ENCODE measurements around the gene LIPC.

LIPC gene

GRCh38 chr15:58504674-58505234 lies 73.0 kb downstream of the LIPC start:
- no peaks in the 10 kb centered on the region for H3K36me3 ChIP-seq (ENCODE audit: insufficient read depth, low read length)
- H3K27ac ChIP-seq (ENCODE audit: low read depth, low read length) = no peak overlapping the region
- H3K4me3 ChIP-seq (ENCODE audit: low read depth in 1 of 2, low read length in 2 of 2) = no peak overlapping the region
- no peaks in the 10 kb centered on the region for H3K9me3 ChIP-seq (ENCODE audit: low read length)
- no peak overlapping the region for H3K9ac ChIP-seq (ENCODE audit: low read length)
- H3K4me1 ChIP-seq (ENCODE audit: insufficient read depth, low read length) = no peaks in the 10 kb centered on the region
- no peaks in the 10 kb centered on the region for H3K27me3 ChIP-seq (ENCODE audit: control insufficient read depth in 1 of 2, insufficient read depth in 2 of 2, low read length in 2 of 2)

DNA sequence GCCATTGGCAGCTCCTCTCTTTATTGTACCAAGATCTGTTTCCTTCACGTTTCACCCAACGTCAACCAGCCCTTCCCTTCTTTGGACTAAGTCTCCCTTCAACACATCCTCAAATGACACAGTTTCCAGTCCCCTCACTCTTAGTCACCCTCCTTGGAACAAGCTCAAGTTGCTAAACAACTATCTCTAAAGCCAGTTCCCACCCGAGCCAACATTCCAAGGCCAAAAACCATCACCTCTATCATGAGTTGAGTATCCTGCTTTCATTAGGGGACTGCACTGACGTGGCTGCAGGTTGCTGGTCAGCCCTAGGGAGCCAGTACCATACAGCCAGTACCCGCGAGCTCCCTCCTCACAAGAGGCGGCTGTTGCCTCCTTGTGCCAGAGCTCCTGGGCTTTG lies 73.8 kb downstream of the LIPC start:
- Histone ChIP-seq H3K36me3 (ENCODE audit: insufficient read depth, low read length) (no peaks in the 10 kb centered on the region), H3K4me3 (ENCODE audit: low read depth in 1 of 2, low read length in 2 of 2) (no peak overlapping the region), H3K9me3 (ENCODE audit: low read length) (no peaks in the 10 kb centered on the region), H3K27me3 (ENCODE audit: control insufficient read depth in 1 of 2, insufficient read depth in 2 of 2, low read length in 2 of 2) (no peaks in the 10 kb centered on the region), H3K27ac (ENCODE audit: low read depth, low read length) (no peak overlapping the region), H3K4me1 (ENCODE audit: insufficient read depth, low read length) (no peaks in the 10 kb centered on the region), H3K9ac (ENCODE audit: low read length) (no peak overlapping the region)

GRCh38 chr15:58506064-58506490 lies 74.3 kb downstream of the LIPC start:
- no peaks in the 10 kb centered on the region for H3K36me3 ChIP-seq (ENCODE audit: insufficient read depth, low read length)

GRCh38 chr15:58506783-58507668 lies 75.2 kb downstream of the LIPC start:
- Histone ChIP-seq H3K4me1 (ENCODE audit: insufficient read depth, low read length) (no peaks in the 10 kb centered on the region), H3K9ac (ENCODE audit: low read length) (no peak overlapping the region), H3K36me3 (ENCODE audit: insufficient read depth, low read length) (no peaks in the 10 kb centered on the region), H3K27ac (ENCODE audit: low read depth, low read length) (no peak overlapping the region), H3K9me3 (ENCODE audit: low read length) (no peaks in the 10 kb centered on the region), H3K27me3 (ENCODE audit: control insufficient read depth in 1 of 2, insufficient read depth in 2 of 2, low read length in 2 of 2) (no peaks in the 10 kb centered on the region), H3K4me3 (ENCODE audit: low read depth in 1 of 2, low read length in 2 of 2) (no peak overlapping the region)

More at GRCh38 chr15:58506064-58506490, 74.3 kb downstream of the LIPC start:
- no peaks in the 10 kb centered on the region for H3K27me3 ChIP-seq (ENCODE audit: control insufficient read depth in 1 of 2, insufficient read depth in 2 of 2, low read length in 2 of 2)
- no peak overlapping the region for H3K4me3 ChIP-seq (ENCODE audit: low read depth in 1 of 2, low read length in 2 of 2)
- H3K4me1 ChIP-seq (ENCODE audit: insufficient read depth, low read length) = no peaks in the 10 kb centered on the region
- no peaks in the 10 kb centered on the region for H3K9me3 ChIP-seq (ENCODE audit: low read length)
- no peak overlapping the region for H3K27ac ChIP-seq (ENCODE audit: low read depth, low read length)
- H3K9ac ChIP-seq (ENCODE audit: low read length) = no peak overlapping the region

- Histone ChIP-seq H3K9me3 (ENCODE audit: low read length) (no peaks in the 10 kb centered on the region), H3K36me3 (ENCODE audit: insufficient read depth, low read length) (no peaks in the 10 kb centered on the region), H3K27ac (ENCODE audit: low read depth, low read length) (no peak overlapping the region), H3K27me3 (ENCODE audit: control insufficient read depth in 1 of 2, insufficient read depth in 2 of 2, low read length in 2 of 2) (no peaks in the 10 kb centered on the region), H3K9ac (ENCODE audit: low read length) (no peak overlapping the region), H3K4me3 (ENCODE audit: low read depth in 1 of 2, low read length in 2 of 2) (no peak overlapping the region), H3K4me1 (ENCODE audit: insufficient read depth, low read length) (no peaks in the 10 kb centered on the region)
Measured at GRCh38 chr15:58509556-58509955, 77.8 kb downstream of the LIPC start.

GRCh38 chr15:58510715-58511598 lies 79.2 kb downstream of the LIPC start:
- H3K27ac ChIP-seq (ENCODE audit: low read depth, low read length) = no peak overlapping the region
- H3K9me3 ChIP-seq (ENCODE audit: low read length) = no peaks in the 10 kb centered on the region
- no peaks in the 10 kb centered on the region for H3K27me3 ChIP-seq (ENCODE audit: control insufficient read depth in 1 of 2, insufficient read depth in 2 of 2, low read length in 2 of 2)
- no peaks in the 10 kb centered on the region for H3K36me3 ChIP-seq (ENCODE audit: insufficient read depth, low read length)
- H3K9ac ChIP-seq (ENCODE audit: low read length) = no peak overlapping the region
- no peak overlapping the region for H3K4me3 ChIP-seq (ENCODE audit: low read depth in 1 of 2, low read length in 2 of 2)
- no peaks in the 10 kb centered on the region for H3K4me1 ChIP-seq (ENCODE audit: insufficient read depth, low read length)

GRCh38 chr15:58511599-58511987 lies 79.8 kb downstream of the LIPC start:
- H3K27ac ChIP-seq (ENCODE audit: low read depth, low read length) = no peak overlapping the region
- no peaks in the 10 kb centered on the region for H3K36me3 ChIP-seq (ENCODE audit: insufficient read depth, low read length)
- no peaks in the 10 kb centered on the region for H3K4me1 ChIP-seq (ENCODE audit: insufficient read depth, low read length)
- H3K4me3 ChIP-seq (ENCODE audit: low read depth in 1 of 2, low read length in 2 of 2) = no peak overlapping the region
- H3K9ac ChIP-seq (ENCODE audit: low read length) = no peak overlapping the region
- no peaks in the 10 kb centered on the region for H3K27me3 ChIP-seq (ENCODE audit: control insufficient read depth in 1 of 2, insufficient read depth in 2 of 2, low read length in 2 of 2)
- no peaks in the 10 kb centered on the region for H3K9me3 ChIP-seq (ENCODE audit: low read length)

GRCh38 chr15:58512522-58512921 lies 80.7 kb downstream of the LIPC start:
- Histone ChIP-seq H3K9ac (ENCODE audit: low read length) (no peak overlapping the region), H3K27ac (ENCODE audit: low read depth, low read length) (no peak overlapping the region), H3K9me3 (ENCODE audit: low read length) (no peaks in the 10 kb centered on the region), H3K27me3 (ENCODE audit: control insufficient read depth in 1 of 2, insufficient read depth in 2 of 2, low read length in 2 of 2) (no peaks in the 10 kb centered on the region), H3K36me3 (ENCODE audit: insufficient read depth, low read length) (no peaks in the 10 kb centered on the region), H3K4me1 (ENCODE audit: insufficient read depth, low read length) (no peaks in the 10 kb centered on the region), H3K4me3 (ENCODE audit: low read depth in 1 of 2, low read length in 2 of 2) (no peak overlapping the region)

- H3K27ac ChIP-seq (ENCODE audit: low read depth, low read length) = no peak overlapping the region
- no peaks in the 10 kb centered on the region for H3K4me1 ChIP-seq (ENCODE audit: insufficient read depth, low read length)
- no peak overlapping the region for H3K4me3 ChIP-seq (ENCODE audit: low read depth in 1 of 2, low read length in 2 of 2)
- H3K9me3 ChIP-seq (ENCODE audit: low read length) = no peaks in the 10 kb centered on the region
- H3K27me3 ChIP-seq (ENCODE audit: control insufficient read depth in 1 of 2, insufficient read depth in 2 of 2, low read length in 2 of 2) = no peaks in the 10 kb centered on the region
- no peak overlapping the region for H3K9ac ChIP-seq (ENCODE audit: low read length)
- H3K36me3 ChIP-seq (ENCODE audit: insufficient read depth, low read length) = no peaks in the 10 kb centered on the region
Measured at GRCh38 chr15:58513008-58513407, 81.2 kb downstream of the LIPC start.

- H3K4me1 ChIP-seq (ENCODE audit: insufficient read depth, low read length) = no peaks in the 10 kb centered on the region
Measured at GRCh38 chr15:58513726-58514336, 82.0 kb downstream of the LIPC start.

DNA sequence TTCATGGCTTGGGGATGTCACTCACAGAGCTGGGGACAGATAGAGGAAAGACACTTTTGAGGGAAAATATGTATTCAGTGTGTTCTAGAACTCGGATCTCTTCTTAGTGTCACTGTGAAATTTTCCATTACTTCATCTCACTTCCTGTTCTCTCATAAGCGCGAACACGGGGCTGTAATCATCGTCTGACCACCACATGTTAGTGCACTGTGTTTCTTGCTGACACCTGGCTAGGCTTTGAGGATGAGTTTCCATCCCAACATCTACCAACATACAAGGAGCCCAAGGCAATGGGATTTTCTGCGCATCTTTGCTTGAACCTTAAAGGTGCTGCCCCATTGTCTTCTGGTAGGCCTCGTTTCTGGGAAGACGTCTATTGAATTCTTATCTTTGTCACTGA lies 84.0 kb downstream of the LIPC start:
- H3K36me3 ChIP-seq (ENCODE audit: insufficient read depth, low read length) = no peaks in the 10 kb centered on the region
- no peak overlapping the region for H3K9ac ChIP-seq (ENCODE audit: low read length)
- H3K9me3 ChIP-seq (ENCODE audit: low read length) = no peaks in the 10 kb centered on the region
- H3K27ac ChIP-seq (ENCODE audit: low read depth, low read length) = no peak overlapping the region
- no peak overlapping the region for H3K4me3 ChIP-seq (ENCODE audit: low read depth in 1 of 2, low read length in 2 of 2)
- no peaks in the 10 kb centered on the region for H3K27me3 ChIP-seq (ENCODE audit: control insufficient read depth in 1 of 2, insufficient read depth in 2 of 2, low read length in 2 of 2)
- no peaks in the 10 kb centered on the region for H3K4me1 ChIP-seq (ENCODE audit: insufficient read depth, low read length)

More at GRCh38 chr15:58513726-58514336, 82.0 kb downstream of the LIPC start:
- H3K9ac ChIP-seq (ENCODE audit: low read length) = no peak overlapping the region
- no peaks in the 10 kb centered on the region for H3K27me3 ChIP-seq (ENCODE audit: control insufficient read depth in 1 of 2, insufficient read depth in 2 of 2, low read length in 2 of 2)
- no peak overlapping the region for H3K27ac ChIP-seq (ENCODE audit: low read depth, low read length)
- no peak overlapping the region for H3K4me3 ChIP-seq (ENCODE audit: low read depth in 1 of 2, low read length in 2 of 2)
- no peaks in the 10 kb centered on the region for H3K9me3 ChIP-seq (ENCODE audit: low read length)
- no peaks in the 10 kb centered on the region for H3K36me3 ChIP-seq (ENCODE audit: insufficient read depth, low read length)

Measured in muscle layer of colon (tissue), 2 donors.